NCI-H146 (cell line): ENCODE measurements around the gene BRSK2.
"Not testable (repeated sequence)": the region's sequence is repeated elsewhere in the genome, so short reads cannot be mapped to it uniquely, and the experiment has no call there.

Experiments used
- DNase-seq: peaks from one replicate; lab custom pipeline; 2025; lab: John Stamatoyannopoulos, UW

BRSK2 gene

DNA sequence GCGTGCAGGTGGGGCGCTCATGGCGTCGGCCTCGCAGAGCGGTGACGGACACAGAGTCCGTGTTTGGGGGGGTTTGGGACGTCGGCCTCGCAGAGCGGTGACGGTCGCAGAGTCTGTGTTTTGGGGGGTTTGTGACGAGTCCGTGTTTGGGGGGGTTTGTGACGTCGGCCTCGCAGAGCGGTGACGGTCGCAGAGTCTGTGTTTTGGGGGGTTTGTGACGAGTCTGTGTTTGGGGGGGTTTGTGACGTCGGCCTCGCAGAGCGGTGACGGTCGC is 20.1 kb downstream of the BRSK2 start:
- not testable (repeated sequence) for DNase-seq

DNA sequence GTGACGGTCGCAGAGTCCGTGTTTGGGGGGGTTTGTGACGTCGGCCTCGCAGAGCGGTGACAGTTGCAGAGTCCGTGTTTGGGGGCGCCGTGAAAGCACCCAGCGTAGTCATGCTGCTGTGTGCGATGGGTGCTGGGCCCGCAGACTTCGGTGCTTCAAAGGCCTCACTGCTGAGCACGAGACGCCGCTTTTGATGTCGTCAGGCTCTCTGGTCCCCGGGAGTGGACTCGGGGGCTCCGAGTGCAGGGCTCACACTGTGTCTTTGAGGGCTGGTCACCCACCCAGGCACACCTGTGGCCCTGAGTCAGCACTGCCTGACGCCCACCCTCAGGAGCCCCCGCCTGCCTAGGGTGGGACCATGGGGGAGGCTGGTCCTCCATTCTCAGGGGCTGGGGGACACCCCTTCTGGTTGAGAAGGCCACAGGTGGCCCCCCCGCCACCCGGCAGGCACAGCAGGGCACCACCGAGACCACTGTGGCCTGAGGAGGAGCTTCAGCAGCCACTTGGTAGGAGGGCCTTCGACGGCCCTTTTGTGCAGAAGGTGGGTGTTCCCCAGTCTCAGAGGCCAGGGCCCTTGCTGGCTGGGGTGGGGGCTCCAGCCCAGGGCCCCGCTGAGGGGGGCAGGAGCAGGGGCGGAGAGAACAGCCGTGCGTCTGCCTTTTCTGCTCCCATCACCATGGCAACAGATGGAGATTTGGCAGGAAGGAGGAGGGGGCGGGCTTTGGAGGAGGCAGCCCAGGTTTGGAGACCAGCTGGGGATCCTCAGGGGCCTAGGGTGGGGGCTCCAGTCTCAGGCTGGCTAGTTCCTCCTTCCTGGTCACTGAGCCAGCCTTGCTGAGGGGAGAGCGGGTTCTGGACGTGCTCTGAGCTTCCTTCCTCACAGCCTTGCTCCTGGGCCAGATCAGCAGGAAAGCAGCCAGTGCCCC is 20.9 kb downstream of the BRSK2 start:
- no peak for DNase-seq

- no peak for DNase-seq
Measured at GRCh38 chr11:1411301-1411700, 21.6 kb downstream of the BRSK2 start.

GRCh38 chr11:1411739-1412138 is 22.0 kb downstream of the BRSK2 start:
- not testable (repeated sequence) for DNase-seq

DNA sequence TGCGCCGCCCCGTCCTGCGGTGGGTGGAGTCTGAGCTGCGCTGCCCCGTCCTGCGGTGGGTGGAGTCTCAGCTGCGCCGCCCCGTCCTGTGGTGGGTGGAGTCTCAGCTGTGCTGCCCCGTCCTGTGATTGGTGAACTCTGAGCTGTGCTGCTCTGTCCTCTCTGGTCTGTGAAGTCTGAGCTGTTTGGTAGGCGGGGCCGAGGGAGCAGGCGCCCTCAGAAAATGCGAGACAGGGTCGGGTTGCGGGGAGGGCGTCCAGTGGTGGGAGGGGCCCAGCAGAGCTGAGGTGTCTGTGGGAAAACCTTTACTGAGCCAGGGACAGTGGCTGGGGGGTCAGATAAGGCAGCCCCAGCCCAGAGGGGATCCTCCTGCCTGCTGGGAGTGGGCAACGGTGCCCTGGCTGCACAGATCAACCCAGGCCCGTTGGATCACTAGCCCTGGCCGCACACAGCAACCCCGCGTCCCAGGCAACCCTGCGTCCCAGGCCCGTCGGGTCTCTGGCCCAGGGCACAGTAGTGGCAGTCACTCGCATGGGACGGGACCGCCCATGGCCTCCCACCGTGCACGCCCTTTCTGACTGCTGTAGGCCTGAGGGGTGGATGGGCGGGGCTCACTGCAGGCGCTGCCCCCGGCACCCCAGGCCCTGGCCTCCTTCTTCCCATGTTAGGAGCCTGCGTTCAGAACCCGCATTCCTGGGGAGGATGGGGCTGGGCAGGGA is 22.8 kb downstream of the BRSK2 start:
- DNase-seq, result no peak

DNA sequence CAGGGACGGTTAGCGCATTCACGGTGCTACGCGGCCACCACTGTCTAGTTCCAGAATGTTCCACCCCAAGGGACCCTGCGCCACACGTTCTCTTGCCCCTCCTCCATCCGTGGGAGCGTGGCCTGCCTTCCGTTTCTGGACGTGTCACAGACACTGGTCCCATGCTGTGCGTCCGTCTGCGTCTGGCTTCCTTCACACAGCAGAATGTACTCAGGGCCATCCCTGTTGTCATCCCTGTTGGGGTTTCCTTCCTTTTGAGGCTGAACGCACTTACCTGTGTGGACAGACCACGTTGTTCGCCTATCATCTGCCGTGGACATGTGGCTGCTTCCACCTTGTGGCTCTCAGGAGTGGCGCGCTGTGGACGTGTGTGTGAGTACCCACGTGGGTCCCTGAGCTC is 24.9 kb downstream of the BRSK2 start:
- no peak for DNase-seq

GRCh38 chr11:1415631-1416030 is 25.9 kb downstream of the BRSK2 start:
- no peak for DNase-seq

DNA sequence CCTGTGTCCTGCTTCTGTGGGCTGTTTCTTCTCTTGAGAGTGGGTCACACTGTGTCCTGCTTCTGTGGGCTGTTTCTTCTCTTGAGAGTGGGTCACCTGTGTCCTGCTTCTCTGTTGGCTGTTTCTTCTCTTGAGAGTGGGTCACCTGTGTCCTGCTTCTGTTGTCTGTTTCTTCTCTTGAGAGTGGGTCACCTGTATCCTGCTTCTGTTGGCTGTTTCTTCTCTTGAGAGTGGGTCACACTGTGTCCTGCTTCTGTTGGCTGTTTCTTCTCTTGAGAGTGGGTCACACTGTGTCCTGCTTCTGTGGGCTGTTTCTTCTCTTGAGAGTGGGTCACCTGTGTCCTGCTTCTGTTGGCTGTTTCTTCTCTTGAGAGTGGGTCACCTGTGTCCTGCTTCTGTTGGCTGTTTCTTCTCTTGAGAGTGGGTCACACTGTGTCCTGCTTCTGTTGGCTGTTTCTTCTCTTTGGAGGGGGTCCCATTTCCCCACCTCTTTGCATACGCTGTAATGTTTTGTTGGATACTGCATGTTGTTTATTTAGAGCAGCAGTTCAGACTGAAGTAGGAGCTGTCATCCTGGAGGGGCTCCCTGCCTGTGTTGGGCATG is 28.6 kb downstream of the BRSK2 start:
- not testable (repeated sequence) for DNase-seq

DNA sequence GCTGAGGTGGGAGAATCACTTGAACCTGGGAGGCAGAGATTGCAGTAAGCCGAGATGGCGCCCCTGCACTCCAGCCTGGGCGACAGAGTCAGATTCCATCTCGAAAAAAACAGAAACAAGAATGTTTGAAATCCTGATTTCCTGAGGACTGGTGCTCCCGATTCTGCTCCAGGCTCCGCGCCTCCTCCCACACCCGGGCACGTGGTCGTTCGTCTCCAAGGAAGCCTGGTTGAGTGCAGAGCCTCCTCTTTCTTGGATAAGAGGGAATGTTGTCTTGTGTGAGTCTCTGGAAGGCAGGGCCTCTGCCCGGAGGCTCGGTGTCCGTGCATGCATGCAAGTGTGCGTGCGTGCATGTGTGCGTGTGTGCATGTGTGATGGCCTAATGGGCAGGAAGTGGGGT is 30.1 kb downstream of the BRSK2 start:
- no peak for DNase-seq

- DNase-seq, result no peak
Measured at GRCh38 chr11:1421291-1421690, 31.6 kb downstream of the BRSK2 start.

DNA sequence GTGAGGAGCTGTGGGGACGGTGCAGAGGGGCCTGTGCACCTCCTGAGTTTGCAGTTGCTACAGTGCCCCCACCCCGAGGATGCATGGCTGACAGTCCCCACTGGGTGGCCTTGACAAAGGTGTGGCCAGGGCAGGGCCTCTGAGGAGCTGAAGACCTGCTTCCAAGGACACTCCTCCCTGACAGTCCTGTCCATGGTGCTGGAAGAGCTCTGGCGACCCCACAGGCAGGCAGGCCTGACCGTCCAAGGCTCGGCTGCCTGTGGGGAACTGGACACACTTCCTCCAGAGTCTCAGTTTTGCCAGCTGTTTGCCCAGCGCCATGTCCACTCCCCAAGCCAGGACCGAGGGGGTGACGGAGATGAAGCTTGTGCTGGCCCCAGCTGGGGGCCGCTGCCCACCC is 32.7 kb downstream of the BRSK2 start:
- DNase-seq, result no peak

GRCh38 chr11:1422981-1423380 is 33.2 kb downstream of the BRSK2 start:
- no peak for DNase-seq

GRCh38 chr11:1423406-1423805 is 33.7 kb downstream of the BRSK2 start:
- not testable (repeated sequence) for DNase-seq

DNA sequence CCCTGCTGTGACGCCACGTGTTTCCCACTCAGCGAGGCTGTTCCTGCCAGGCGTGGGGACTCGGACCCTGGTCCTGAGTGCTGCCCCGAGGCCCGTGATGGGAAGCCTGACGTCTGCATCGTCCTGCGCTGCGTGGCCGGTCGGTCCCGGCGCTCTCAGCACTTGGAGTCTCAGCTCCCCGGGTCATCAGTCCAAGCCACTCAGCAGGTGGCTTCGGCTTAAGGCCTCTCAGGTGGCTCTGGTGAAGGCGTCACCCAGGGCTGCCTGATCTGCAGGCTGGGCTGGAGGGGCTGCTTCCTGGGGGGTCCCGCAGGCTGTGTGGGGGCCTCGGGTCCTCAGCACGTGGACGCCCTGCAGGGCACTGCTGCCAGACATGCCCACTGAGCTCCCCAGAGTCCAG is 35.3 kb downstream of the BRSK2 start:
- no peak for DNase-seq

- no peak for DNase-seq
Measured at GRCh38 chr11:1425439-1425838, 35.7 kb downstream of the BRSK2 start.

DNA sequence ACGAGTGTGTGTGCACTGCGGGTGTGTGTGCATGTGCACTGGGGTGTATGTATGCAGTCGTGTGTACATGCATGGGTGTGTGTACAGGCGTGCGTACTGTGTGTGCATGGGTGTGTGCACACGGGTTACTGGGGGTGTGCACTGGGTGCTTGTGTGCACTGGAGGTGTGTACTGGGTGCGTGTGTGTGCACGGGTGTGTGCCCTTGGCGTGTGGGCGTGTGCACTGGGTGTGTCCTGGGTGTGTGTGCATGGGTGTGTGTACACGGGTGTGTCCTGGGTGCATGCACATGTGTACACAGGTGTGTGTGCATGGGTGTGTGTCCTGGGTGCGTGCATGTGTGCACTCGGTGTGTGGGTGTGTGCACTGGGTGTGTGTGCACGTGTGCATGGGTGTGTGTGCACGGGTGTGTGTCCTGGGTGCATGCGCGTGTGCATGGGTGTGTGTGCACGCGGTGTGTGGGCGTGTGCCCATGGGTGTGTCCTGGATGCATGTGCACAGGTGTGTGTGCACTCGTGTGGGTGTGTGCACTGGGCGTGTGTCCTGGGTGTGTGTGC is 39.1 kb downstream of the BRSK2 start:
- DNase-seq, result no peak

GRCh38 chr11:1433568-1433967 is 43.8 kb downstream of the BRSK2 start:
- DNase-seq, result no peak

DNA sequence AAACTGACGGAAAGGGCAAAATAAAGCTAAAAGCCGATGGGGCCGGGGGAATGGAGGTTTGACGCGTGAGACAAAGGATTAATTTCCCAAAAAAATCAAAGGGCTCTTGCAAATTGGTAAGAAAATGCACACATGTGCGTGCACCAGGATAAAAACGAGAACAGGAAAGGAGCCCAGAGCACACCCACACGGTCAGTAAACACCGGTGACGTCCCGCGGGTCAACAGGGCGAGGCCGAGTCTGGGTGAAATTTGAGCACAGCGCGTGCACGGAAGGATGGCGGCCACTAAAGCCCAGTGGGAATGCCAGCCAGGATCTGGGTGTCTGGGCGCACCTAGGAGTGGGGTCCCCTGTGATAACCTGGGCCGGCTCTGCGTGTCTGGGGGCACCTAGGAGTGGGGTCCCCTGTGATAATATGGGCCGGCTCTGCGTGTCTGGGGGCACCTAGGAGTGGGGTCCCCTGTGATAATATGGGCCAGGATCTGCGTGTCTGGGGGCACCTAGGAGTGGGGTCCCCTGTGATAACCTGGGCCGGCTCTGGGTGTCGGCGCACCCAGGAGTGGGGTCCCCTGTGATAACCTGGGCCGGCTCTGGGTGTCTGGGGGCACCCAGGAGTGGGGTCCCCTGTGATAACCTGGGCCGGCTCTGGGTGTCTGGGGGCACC is 44.4 kb downstream of the BRSK2 start:
- no peak for DNase-seq

GRCh38 chr11:1435479-1435819 is 45.7 kb downstream of the BRSK2 start:
- DNase-seq, result not testable (repeated sequence)

DNA sequence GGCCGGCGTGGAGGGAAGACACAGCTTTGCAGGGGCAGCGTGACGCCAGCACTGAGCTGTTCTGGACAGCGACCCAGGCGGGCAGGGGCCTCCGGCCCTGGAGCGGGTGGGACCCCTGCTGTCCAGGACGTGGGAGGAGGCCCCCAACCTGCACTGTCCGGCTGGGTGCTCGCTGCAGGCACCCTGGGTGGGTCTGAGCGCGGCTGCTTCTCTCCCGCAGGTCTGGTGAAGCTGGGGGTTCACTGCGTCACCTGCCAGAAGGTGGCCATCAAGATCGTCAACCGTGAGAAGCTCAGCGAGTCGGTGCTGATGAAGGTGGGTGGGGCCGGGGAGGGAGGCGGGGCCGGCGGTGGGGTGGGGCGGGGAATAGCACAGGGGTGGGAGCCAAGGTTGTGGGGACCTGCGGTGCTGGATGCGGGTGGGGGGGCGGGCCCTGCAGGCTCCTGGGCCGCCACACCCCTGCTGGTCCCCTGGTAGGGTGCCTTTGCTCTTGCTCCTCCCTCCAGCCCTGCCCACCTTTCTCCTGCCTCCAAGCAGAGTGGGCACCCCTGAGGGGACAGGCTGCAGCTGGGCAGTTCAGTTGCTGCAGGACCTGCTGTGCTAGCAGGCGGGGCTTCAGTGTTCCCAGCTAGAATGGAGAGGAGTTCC is 46.2 kb downstream of the BRSK2 start:
- DNase-seq, result peak; percentile 71

DNA sequence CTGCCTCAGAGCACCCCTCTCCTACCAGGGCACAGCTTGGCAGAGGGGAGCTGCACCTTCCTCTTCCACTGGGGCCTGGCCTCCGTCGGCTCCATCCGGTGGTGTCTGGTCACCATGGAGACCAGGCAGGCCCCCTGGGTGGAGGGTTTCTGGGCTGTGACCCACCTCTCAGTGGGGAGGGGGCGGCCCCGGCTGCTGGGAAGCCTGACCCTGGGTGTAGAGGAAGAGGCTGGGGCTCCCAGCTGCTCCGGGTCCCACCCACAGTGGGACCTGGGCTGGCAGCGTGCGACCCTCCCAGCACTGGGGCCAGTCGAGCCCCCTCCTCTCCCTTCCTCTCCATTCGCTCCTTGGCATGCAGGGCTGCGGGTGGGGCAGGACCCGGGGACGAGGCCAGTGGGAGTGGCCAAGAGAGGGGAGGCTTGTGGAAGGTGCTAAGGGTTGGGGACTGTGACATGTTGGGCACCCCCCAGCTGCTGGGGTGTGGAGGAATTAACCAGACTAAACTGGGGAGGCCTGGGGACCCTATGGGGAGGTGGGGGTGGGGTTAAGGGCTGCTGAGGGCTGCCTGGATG is 46.8 kb downstream of the BRSK2 start:
- DNase-seq, result no peak

DNA sequence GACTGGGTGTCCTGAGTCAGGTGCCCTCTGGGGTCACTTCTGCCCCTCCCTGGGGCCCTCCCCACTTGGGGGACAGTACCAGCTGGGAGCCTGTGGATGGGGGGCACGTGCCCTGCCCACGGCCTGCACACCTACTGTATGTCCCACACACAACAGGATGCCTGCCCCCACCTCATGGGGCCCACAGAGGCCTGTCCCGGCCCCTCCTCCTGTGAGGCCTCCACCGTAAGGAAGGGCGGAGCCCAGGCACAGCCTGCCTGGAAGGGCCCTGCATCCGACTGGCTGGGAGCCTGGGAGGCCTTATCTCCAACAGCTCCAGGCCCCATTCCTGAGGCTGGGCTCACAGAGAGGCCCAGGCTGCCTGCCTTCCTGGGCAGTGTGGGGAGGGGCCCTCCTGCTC is 47.8 kb downstream of the BRSK2 start:
- no peak for DNase-seq
